ENCODE data around the gene AUTS2. TPM values are rescaled to one million over a fixed set of nuclear protein-coding genes. Genes with fewer than 3 reads are reported as not detected.

AUTS2 gene
- total and polyA plus RNA-seq, 9 of the 15 experiments (the other 6 are each of a cell fraction or from before 2014, with no cell fraction given), result 0.58 TPM; not detected in 8

- no peak for TF ChIP-seq TRIM25 (IDR thresholded peaks at IDR 0.05; ENCODE audit: borderline replicate concordance)
Observed at GRCh38 chr7:70182521-70182920, 584.2 kb downstream of the AUTS2 start (continued).

DNA sequence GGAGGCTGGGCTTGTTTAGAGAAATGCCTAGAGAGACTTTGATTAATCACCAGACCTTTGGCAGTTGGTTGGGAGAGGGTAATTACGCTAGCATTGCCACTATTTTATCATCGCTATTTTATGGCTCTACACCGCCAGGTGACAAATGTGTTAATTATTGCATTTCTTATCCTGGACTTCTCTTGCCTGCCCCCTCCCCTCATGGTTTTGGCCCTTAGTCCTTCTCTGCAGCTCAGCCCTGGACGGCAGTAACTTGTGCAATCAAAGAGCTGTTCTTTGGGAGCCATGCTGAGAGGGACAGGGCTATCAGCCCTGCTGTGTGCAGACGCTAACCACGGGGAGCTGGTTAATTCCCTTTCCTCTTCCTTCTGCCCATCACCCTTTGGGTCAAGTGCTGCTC is 585.0 kb downstream of the AUTS2 start:
- whole genome bisulfite sequencing (ENCODE audit: insufficient coverage, low coverage, missing lambda C conversion rate), result under 1% methylated on average over 6 of the region's 6 CpGs
- Histone ChIP-seq H2AFZ (ENCODE audit: low read depth, low read length) (no peak overlapping the region), H3K4me2 (ENCODE audit: insufficient read depth, low read length) (no peak overlapping the region), H3K79me2 (ENCODE audit: control insufficient read depth, insufficient read depth, low read length) (no peaks in the 10 kb centered on the region), H3K9me3 (replicated peaks; ENCODE audit: control insufficient read depth, insufficient read depth, low read depth, low read length) (no peaks in the 10 kb centered on the region), H3K9me1 (ENCODE audit: control insufficient read depth, insufficient read depth, low read length) (no peaks in the 10 kb centered on the region), H3K4me3 (no peak overlapping the region), H3K4me1 (replicated peaks in 1 of 2; ENCODE audit: control insufficient read depth in 2 of 2, insufficient read depth in 2 of 2, low read length in 2 of 2) (no peaks in the 10 kb centered on the region), H3K27me3 (ENCODE audit: control insufficient read depth in 2 of 2, insufficient read depth in 2 of 2, low read length in 2 of 2) (no peaks in the 10 kb centered on the region), H4K20me1 (replicated peaks; ENCODE audit: control insufficient read depth, insufficient read depth, low read length) (no peaks in the 10 kb centered on the region; the same call in 1 of the 2 replicates), H3K9ac (ENCODE audit: insufficient read depth in 1 of 2, low read depth in 2 of 2, low read length in 2 of 2) (no peak overlapping the region), H3K27ac (ENCODE audit: extremely low read depth, low read depth, low read length) (no peak overlapping the region), H3K36me3 (ENCODE audit: control insufficient read depth, insufficient read depth, low read length) (no peaks in the 10 kb centered on the region)
- ATAC-seq (no peak), FAIRE-seq (no peak), DNase-seq (ENCODE audit: extremely low read depth in 1 of 4, low spot score in 3 of 4) (no peak)
- POLR2A ChIA-PET, result no interaction called here
- in situ Hi-C loops (cut with MboI) (no loop called here), intact Hi-C loops (cut with micrococcal nuclease) (no loop called here)
- BruUV-seq (replicated peaks), result no TSS peak
- CTCF ChIA-PET (ENCODE audit: low intra/inter-chr PET ratio), result no interaction called here
- TF ChIP-seq SIN3B (IDR thresholded peaks at IDR 0.05; ENCODE audit: low read depth) (no peak), ZNF224 (CRISPR knock-in tag; IDR thresholded peaks at IDR 0.05) (no peak), ZNF512 (tag; IDR thresholded peaks at IDR 0.05) (no peak), E2F8 (IDR thresholded peaks at IDR 0.05; ENCODE audit: low read depth, partially characterized antibody) (no peak), GMEB1 (CRISPR knock-in tag; IDR thresholded peaks at IDR 0.05) (no peak), NR3C1 (CRISPR knock-in tag; IDR thresholded peaks at IDR 0.05) (no peak), ZNF561 (CRISPR knock-in tag; conservative IDR thresholded peaks at IDR 0.05) (no peak), ETS2 (tag; IDR thresholded peaks at IDR 0.05; ENCODE audit: borderline replicate concordance, poor library complexity, severe bottlenecking) (no peak)
